Common myeloid progenitor, CD34-positive (primary cell): ENCODE results near the gene NUFIP2.
"Not testable (repeated sequence)": the region's sequence is repeated elsewhere in the genome, so short reads cannot be mapped to it uniquely, and the experiment has no call there.

Source experiments
- CTCF ChIA-PET: fragments of 350-600 bp; sonication (Branson Sonifier 250); formaldehyde crosslinking; loops from one replicate; lab custom pipeline; 2021; ENCODE audit warnings: antibody characterized with exemption; lab: Charles Lee
- POLR2A ChIA-PET: fragments of 350-600 bp; sonication (Branson Sonifier 250); formaldehyde crosslinking; loops from one replicate; lab custom pipeline; 2021; ENCODE audit warnings: antibody characterized with exemption; lab: Charles Lee
- DNase-seq, 3 donors: peaks; one replicate each; pipeline versions ENCODE4 v3.0.0 to v3.0.0-alpha.2; 2013
- H3K27ac ChIP-seq, 2 experiments: 1 replicate in 1 of 2; 2 replicates in 1 of 2; pipeline ENCODE4 v1.7.0; 2013; ENCODE audit warnings: inconsistent platforms in 2 of 2, low read length in 2 of 2, mild to moderate bottlenecking in 2 of 2, low read depth in 1 of 2, moderate library complexity in 1 of 2; ENCODE audit not compliant: severe bottlenecking in 2 of 2, insufficient read depth in 1 of 2, poor library complexity in 1 of 2
- H3K27me3 ChIP-seq, 5 experiments: replicated peaks in 2 of 5; 1 replicate in 3 of 5; 2 replicates in 2 of 5; pipeline versions ENCODE4 v1.6.1 to v1.7.0; 2013; ENCODE audit warnings: low read length in 4 of 5, mild to moderate bottlenecking in 2 of 5, moderate library complexity in 2 of 5, inconsistent platforms in 1 of 5; ENCODE audit not compliant: insufficient read depth in 5 of 5, control insufficient read depth in 4 of 5
- H3K36me3 ChIP-seq, 4 experiments: 1 replicate in 2 of 4; 2 replicates in 2 of 4; pipeline versions ENCODE4 v1.6.1 to v1.7.0; 2013; ENCODE audit warnings: low read length in 3 of 4, control low read depth in 1 of 4, mild to moderate bottlenecking in 1 of 4; ENCODE audit not compliant: control insufficient read depth in 4 of 4, insufficient read depth in 4 of 4
- H3K4me1 ChIP-seq, 4 experiments: 1 replicate in 3 of 4; 2 replicates in 1 of 4; pipeline versions ENCODE4 v1.6.1 to v1.7.1; 2013; ENCODE audit warnings: low read length in 3 of 4, mild to moderate bottlenecking in 3 of 4, control low read depth in 1 of 4, inconsistent platforms in 1 of 4, moderate library complexity in 1 of 4; ENCODE audit not compliant: control insufficient read depth in 4 of 4, insufficient read depth in 4 of 4; ENCODE audit errors: control extremely low read depth in 1 of 4
- H3K4me3 ChIP-seq, 7 experiments: 1 replicate in 4 of 7; 2 replicates in 3 of 7; pipeline versions ENCODE4 v1.5.1 to v1.7.0; 2013; ENCODE audit warnings: mild to moderate bottlenecking in 7 of 7, low read length in 6 of 7, moderate library complexity in 6 of 7, inconsistent platforms in 2 of 7, low read depth in 2 of 7, control low read depth in 1 of 7; ENCODE audit not compliant: insufficient read depth in 4 of 7, control insufficient read depth in 1 of 7; ENCODE audit errors: extremely low read depth in 1 of 7
- H3K9me3 ChIP-seq, 5 experiments: 1 replicate in 4 of 5; 2 replicates in 1 of 5; pipeline versions ENCODE4 v1.6.1 to v1.7.1; 2013; ENCODE audit warnings: low read length in 4 of 5, mild to moderate bottlenecking in 2 of 5, inconsistent platforms in 1 of 5, low read depth in 1 of 5, moderate library complexity in 1 of 5; ENCODE audit not compliant: control insufficient read depth in 4 of 5, insufficient read depth in 2 of 5; ENCODE audit errors: control extremely low read depth in 1 of 5
- WGBS: methylation state at CpG from one replicate; pipeline ENCODE4 v1.1.5; 2013; ENCODE audit not compliant: insufficient coverage; 5-methylcytosine and 5-hydroxymethylcytosine counted together

Gene NUFIP2

GRCh38 chr17:29283496-29283895 lies 10.5 kb downstream of the NUFIP2 start:
- 100% methylated on average over 1 of the region's 5 CpGs for WGBS
- peaks cover 0 to 17% (median 5%) of the 10 kb centered on the region in 5 experiments for H3K9me3 ChIP-seq
- H3K27me3 ChIP-seq: no peaks in the 10 kb centered on the region
- no peak overlapping the region for H3K4me3 ChIP-seq
- H3K36me3 ChIP-seq: peaks cover 37 to 83% (median 66%) of the 10 kb centered on the region in 4 experiments
- H3K27ac ChIP-seq: no peak overlapping the region
- ChIA-PET CTCF (interaction anchor here (1.2 to 1.3 kb wide), 3 partner anchors 9 to 64 kb away, joined by 3 to 4 read pairs (median 3); no protein-coding TSS in a partner anchor), POLR2A (interaction anchor here (1.2 kb wide), 1 partner anchor 11 kb away, joined by 5 read pairs; no protein-coding TSS in a partner anchor)
- peaks cover 0 to 3% (median 0%) of the 10 kb centered on the region in 4 experiments for H3K4me1 ChIP-seq
- DNase-seq: peak in 2 of 3 donors; percentile 28 to 32

- no peak for DNase-seq
- no peak overlapping the region for H3K27ac ChIP-seq
- CTCF ChIA-PET: interaction anchor here (1.3 to 2.8 kb wide), 3 partner anchors 11 to 28 kb away, joined by 5 to 12 read pairs (median 6); no protein-coding TSS in a partner anchor
- peaks cover 0 to 3% (median 0%) of the 10 kb centered on the region in 4 experiments for H3K4me1 ChIP-seq
- no peaks in the 10 kb centered on the region for H3K27me3 ChIP-seq
- H3K9me3 ChIP-seq: peaks cover 0 to 17% (median 5%) of the 10 kb centered on the region in 5 experiments
- H3K4me3 ChIP-seq: no peak overlapping the region
- H3K36me3 ChIP-seq: peaks cover 41 to 81% (median 57%) of the 10 kb centered on the region in 4 experiments
- WGBS: 93% methylated on average over 3 of the region's 5 CpGs
- POLR2A ChIA-PET: no interaction called here
Measured at GRCh38 chr17:29279397-29280070, 14.4 kb downstream of the NUFIP2 start.

- H3K27ac ChIP-seq: no peak overlapping the region
- H3K27me3 ChIP-seq: no peaks in the 10 kb centered on the region
- no peak for DNase-seq
- no peaks in the 10 kb centered on the region for H3K4me1 ChIP-seq
- ChIA-PET POLR2A (interaction anchor here (1.3 kb wide), 1 partner anchor 12 kb away, joined by 3 read pairs; no protein-coding TSS in a partner anchor), CTCF (interaction anchor here (1.3 to 1.6 kb wide), 2 partner anchors 12 to 27 kb away, joined by 5 to 6 read pairs; no protein-coding TSS in a partner anchor)
- peaks cover 0 to 17% (median 5%) of the 10 kb centered on the region in 5 experiments for H3K9me3 ChIP-seq
- H3K36me3 ChIP-seq: peaks cover 41 to 83% (median 61%) of the 10 kb centered on the region in 4 experiments
- H3K4me3 ChIP-seq: peak overlapping the region in 1 of 7 experiments; percentile 8
Measured at GRCh38 chr17:29278692-29279091, 15.3 kb downstream of the NUFIP2 start.

GRCh38 chr17:29273924-29274323 lies 20.0 kb downstream of the NUFIP2 start:
- H3K9me3 ChIP-seq: peaks cover 0 to 3% (median 0%) of the 10 kb centered on the region in 5 experiments
- H3K27ac ChIP-seq: no peak overlapping the region
- no peak overlapping the region for H3K4me3 ChIP-seq
- H3K27me3 ChIP-seq: no peaks in the 10 kb centered on the region
- peaks cover 12 to 66% (median 41%) of the 10 kb centered on the region in 4 experiments for H3K36me3 ChIP-seq
- ChIA-PET POLR2A (no interaction called here), CTCF (interaction anchor here (0.9 to 1.4 kb wide), 6 partner anchors 9 to 24 kb away, joined by 3 to 4 read pairs (median 3); no protein-coding TSS in a partner anchor)
- no CpG with 5 or more reads among the region's 1 CpG for WGBS
- H3K4me1 ChIP-seq: no peaks in the 10 kb centered on the region
- no peak for DNase-seq

- not testable (repeated sequence) for H3K4me3 ChIP-seq, H3K27me3 ChIP-seq, H3K9me3 ChIP-seq, DNase-seq, H3K4me1 ChIP-seq, H3K27ac ChIP-seq
- peaks cover 16 to 66% (median 35%) of the 10 kb centered on the region in 4 experiments for H3K36me3 ChIP-seq
- ChIA-PET CTCF (interaction anchor here (0.6 to 1.8 kb wide), 2 partner anchors 10 to 12 kb away, joined by 3 to 5 read pairs; no protein-coding TSS in a partner anchor), POLR2A (interaction anchor here (1.0 kb wide), 1 partner anchor 12 kb away, joined by 5 read pairs; no protein-coding TSS in a partner anchor)
- WGBS: 100% methylated on average over 4 of the region's 9 CpGs
Measured at GRCh38 chr17:29271980-29272379, 22.0 kb downstream of the NUFIP2 start.

- Histone ChIP-seq H3K9me3 (no peaks in the 10 kb centered on the region), H3K27me3 (no peaks in the 10 kb centered on the region), H3K4me3 (no peak overlapping the region), H3K36me3 (peaks cover 20 to 85% (median 49%) of the 10 kb centered on the region in 4 experiments), H3K4me1 (no peaks in the 10 kb centered on the region), H3K27ac (no peak overlapping the region)
- DNase-seq: peak in 1 of 3 donors; percentile 14
- ChIA-PET POLR2A (no interaction called here), CTCF (interaction anchor here (1.0 kb wide), 1 partner anchor 26 kb away, joined by 3 read pairs; no protein-coding TSS in a partner anchor)
- WGBS: no CpG with 5 or more reads among the region's 5 CpGs
Measured at GRCh38 chr17:29263916-29264315, 30.0 kb downstream of the NUFIP2 start.
